IPS-20b (cell line): ENCODE data around the gene GPR15LG.
A peak's percentile ranks its signal among the peaks of the same experiment; 100 is the strongest.

Source experiments
- H3K27ac ChIP-seq: one replicate; pipeline ENCODE4 v1.5.1; 2013; ENCODE audit warnings: low read length
- H3K27me3 ChIP-seq: 2 replicates; pipeline ENCODE4 v1.6.1; 2013; ENCODE audit warnings: mild to moderate bottlenecking, low read length, inconsistent platforms; ENCODE audit not compliant: insufficient read depth
- H3K36me3 ChIP-seq: 2 replicates; pipeline ENCODE4 v1.6.1; 2013; ENCODE audit warnings: low read depth, mild to moderate bottlenecking, inconsistent platforms, low read length, moderate library complexity; ENCODE audit not compliant: insufficient read depth
- H3K4me1 ChIP-seq: 2 replicates; pipeline ENCODE4 v1.6.1; 2013; ENCODE audit warnings: mild to moderate bottlenecking, control low read depth, inconsistent platforms, low read length, moderate library complexity; ENCODE audit not compliant: insufficient read depth
- H3K4me3 ChIP-seq: 2 replicates; pipeline ENCODE4 v1.5.1; 2013; ENCODE audit warnings: mild to moderate bottlenecking, low read length, inconsistent platforms
- H3K9ac ChIP-seq: 2 replicates; pipeline ENCODE4 v1.6.1; 2013; ENCODE audit warnings: low read depth, mild to moderate bottlenecking, inconsistent platforms, low read length, moderate library complexity
- H3K9me3 ChIP-seq: 2 replicates; pipeline ENCODE4 v1.6.1; 2013; ENCODE audit warnings: mild to moderate bottlenecking, low read depth, low read length, inconsistent platforms; ENCODE audit not compliant: insufficient read depth

The GPR15LG gene

DNA sequence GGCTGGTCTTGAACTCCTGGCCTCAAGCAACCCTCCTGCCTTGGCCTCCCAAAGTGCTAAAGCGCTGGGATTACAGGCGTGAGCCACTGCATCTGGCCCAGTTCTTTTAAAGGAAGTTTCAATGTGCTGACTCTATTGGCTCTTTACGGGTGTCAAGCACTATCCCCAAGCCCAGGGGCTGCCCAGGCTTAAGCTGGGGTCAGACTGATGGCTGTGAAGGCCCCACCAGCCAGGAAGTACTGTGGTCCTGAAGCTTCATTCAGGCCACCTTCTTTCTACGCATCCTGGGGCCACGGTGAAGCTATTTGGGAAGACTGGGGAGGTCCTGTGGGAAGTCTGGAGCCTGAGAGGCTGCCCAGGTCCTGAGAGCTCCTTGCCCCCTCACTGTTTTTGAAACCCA, 8.0 kb downstream of the GPR15LG start:
- H3K9ac ChIP-seq: no peak overlapping the region

DNA sequence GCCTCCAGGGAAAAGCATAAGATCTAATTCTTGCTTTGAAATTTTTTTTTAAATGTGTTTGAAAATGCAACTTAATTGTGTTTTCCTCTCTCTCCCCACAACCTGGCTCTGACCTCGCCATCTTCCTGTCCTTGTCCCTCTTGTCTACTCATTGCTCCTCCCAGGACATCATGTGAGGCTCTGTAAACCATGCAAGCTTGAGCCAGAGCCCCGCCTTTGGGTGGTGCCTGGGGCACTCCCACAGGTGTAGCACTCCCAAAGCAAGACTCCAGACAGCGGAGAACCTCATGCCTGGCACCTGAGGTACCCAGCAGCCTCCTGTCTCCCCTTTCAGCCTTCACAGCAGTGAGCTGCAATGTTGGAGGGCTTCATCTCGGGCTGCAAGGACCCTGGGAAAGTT, 10.9 kb downstream of the GPR15LG start:
- Histone ChIP-seq H3K4me1 (peaks cover under 1% of the 10 kb centered on the region; the same call in 1 of the 2 replicates), H3K27ac (no peak overlapping the region), H3K9me3 (no peaks in the 10 kb centered on the region; the same call in 1 of the 2 replicates), H3K36me3 (no peaks in the 10 kb centered on the region), H3K4me3 (no peak overlapping the region), H3K27me3 (no peaks in the 10 kb centered on the region), H3K9ac (no peak overlapping the region)

More for the DNA sequence above, 8.0 kb downstream of the GPR15LG start:
- H3K9me3 ChIP-seq: no peaks in the 10 kb centered on the region; the same call in 1 of the 2 replicates
- H3K27ac ChIP-seq: no peak overlapping the region
- no peaks in the 10 kb centered on the region for H3K36me3 ChIP-seq
- H3K4me1 ChIP-seq: peaks cover 5% of the 10 kb centered on the region; the same call in 1 of the 2 replicates
- H3K4me3 ChIP-seq: no peak overlapping the region
- no peaks in the 10 kb centered on the region for H3K27me3 ChIP-seq

DNA sequence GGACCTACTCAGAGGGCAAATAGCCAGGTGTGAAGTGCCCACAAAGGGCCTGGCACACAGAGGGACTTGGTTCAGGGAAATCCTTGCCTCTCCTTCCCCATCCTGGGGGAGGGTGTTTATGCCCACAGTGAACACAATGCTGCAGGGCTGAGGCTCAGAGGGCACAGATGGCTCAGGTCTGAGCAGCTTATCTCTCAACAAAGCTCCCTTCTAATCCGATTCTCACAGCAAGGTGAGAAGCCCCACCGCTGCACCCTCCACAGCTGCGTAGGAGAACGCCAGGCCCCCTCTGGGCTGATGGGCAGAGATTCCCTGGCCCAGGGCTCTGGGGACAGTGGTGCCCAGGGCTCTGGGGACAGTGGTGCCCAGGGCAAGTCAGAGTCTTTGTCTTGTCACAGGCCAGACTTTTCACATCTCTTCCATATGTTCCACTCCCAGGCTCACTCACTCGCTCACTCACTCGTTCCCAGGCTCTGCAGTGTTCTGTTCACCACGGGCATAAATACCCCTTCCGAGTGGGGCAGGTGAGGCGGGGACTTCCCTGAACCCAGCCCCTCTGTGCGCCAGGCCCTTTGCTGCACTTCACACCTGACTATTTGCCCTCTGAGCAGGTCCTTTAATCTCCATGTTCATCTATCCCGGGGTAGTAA, 12.1 kb downstream of the GPR15LG start:
- Histone ChIP-seq H3K27ac (no peak overlapping the region), H3K4me1 (no peaks in the 10 kb centered on the region), H3K9me3 (no peaks in the 10 kb centered on the region; the same call in 1 of the 2 replicates), H3K9ac (no peak overlapping the region), H3K27me3 (no peaks in the 10 kb centered on the region), H3K36me3 (no peaks in the 10 kb centered on the region), H3K4me3 (no peak overlapping the region)

DNA sequence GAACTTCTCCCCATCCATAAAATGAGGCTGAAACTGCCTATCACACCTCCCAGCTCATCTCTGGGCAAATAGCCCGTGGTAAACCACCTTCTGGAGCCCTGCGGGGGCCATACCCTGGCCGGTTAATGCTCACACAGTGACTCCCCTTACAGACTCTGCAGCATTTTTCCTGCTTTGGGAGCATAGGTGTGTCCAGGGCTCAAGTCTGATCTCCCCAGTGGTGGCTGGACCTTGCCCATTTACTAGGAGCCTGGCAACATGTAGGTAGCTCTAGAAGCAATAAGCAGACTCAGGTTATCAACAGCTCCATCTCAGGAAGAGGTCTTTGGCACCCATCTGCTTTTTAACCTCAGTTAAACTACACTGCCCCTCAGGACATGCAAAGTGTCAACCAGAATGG, 15.2 kb downstream of the GPR15LG start:
- H3K4me3 ChIP-seq: no peak overlapping the region
- no peaks in the 10 kb centered on the region for H3K4me1 ChIP-seq
- H3K36me3 ChIP-seq: no peaks in the 10 kb centered on the region
- no peak overlapping the region for H3K9ac ChIP-seq
- H3K9me3 ChIP-seq: no peaks in the 10 kb centered on the region
- peaks cover 25% of the 10 kb centered on the region for H3K27me3 ChIP-seq
- no peak overlapping the region for H3K27ac ChIP-seq

DNA sequence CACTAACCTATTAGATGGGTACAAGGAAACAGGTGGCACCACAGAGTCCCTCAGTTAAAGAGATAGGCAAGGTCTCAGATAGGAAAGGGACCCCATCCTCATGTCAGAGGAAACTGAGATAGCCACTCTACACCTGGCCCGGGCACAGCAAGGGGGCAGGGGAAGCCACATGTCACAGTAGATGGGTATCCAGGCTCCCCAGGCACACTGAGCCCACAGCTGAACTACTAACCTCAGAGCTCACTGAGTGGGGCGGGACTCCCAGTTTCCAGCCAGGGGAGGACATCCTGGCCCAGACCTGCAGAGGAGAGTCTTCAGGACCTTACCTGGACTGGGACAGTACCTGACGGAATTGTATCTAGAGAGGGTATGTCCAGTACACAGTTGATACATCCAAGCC, 17.0 kb downstream of the GPR15LG start:
- H3K9ac ChIP-seq: no peak overlapping the region
- H3K4me1 ChIP-seq: no peaks in the 10 kb centered on the region
- peaks cover 43% of the 10 kb centered on the region for H3K27me3 ChIP-seq
- no peak overlapping the region for H3K27ac ChIP-seq
- no peak overlapping the region for H3K4me3 ChIP-seq
- no peaks in the 10 kb centered on the region for H3K36me3 ChIP-seq
- H3K9me3 ChIP-seq: no peaks in the 10 kb centered on the region

DNA sequence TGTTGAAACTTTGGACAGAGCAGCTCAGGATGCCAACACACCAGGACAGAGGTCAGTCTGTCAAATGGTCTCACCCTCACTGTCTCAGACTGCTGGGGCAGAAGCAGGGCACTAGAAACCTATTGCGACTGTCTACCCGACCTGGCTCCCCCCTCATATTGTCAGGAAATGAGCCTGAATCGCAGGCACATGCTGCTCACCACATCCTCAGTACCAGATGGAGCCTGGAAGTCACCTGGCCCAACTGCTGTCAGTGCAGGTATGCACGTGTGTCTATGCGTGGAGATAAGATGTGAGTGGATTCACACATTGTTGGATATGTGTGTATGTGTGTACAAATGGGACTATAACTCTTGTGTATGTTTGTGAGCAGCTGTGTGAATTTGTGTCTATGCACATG, 17.5 kb downstream of the GPR15LG start:
- Histone ChIP-seq H3K9me3 (no peaks in the 10 kb centered on the region), H3K36me3 (no peaks in the 10 kb centered on the region), H3K4me3 (no peak overlapping the region), H3K4me1 (no peaks in the 10 kb centered on the region), H3K9ac (no peak overlapping the region), H3K27me3 (peaks cover 48% of the 10 kb centered on the region), H3K27ac (no peak overlapping the region)

DNA sequence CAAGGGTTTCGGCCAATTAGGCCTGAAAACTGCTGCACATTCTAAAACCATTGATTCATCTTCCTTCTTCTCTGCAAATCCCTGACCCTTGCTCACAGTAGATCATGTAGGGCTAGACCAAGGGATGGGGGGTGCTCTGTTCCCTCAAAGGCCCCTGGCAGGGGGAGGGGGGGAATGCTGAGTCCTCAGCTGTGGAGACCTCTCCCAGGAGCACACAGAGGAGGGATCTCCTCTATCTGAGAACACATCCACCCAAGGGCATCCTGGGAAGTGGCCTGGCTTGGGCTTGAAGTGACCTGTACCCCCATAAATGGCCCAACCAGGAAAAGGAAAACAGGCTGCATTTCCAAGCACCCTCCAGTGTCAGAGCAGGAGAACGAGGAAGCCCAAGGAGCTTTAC, 19.7 kb downstream of the GPR15LG start:
- Histone ChIP-seq H3K9ac (no peak overlapping the region), H3K27ac (no peak overlapping the region), H3K36me3 (no peaks in the 10 kb centered on the region), H3K4me3 (no peak overlapping the region), H3K4me1 (no peaks in the 10 kb centered on the region), H3K27me3 (peaks cover 70% of the 10 kb centered on the region), H3K9me3 (no peaks in the 10 kb centered on the region)

DNA sequence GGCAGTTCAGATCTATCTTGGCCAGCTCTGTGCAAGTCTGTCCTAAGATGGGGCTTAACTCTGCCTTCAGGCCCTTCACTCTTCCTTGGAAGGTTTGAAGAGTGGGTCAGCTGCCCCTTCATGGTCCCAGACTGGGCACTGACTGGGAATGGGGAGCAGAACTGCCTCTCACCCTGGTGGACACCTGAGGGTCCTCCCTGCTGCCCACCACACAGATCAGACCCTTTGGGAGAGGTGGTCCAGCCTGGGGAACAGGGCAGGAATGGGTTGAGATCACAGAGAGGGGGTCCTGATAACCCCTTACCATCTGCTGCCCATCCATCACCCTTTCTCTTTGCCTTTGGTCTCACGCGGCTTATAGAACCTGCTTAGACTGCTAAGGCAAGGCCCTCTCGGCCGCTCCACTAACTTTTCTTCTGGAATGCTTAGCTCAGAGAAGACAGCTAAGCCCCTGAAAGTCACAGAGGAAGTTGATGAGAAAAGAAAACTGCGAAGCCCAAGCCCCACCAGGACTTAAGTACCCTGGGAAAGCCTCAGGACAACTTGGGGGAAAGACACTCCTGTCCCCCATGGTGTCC, 20.3 kb downstream of the GPR15LG start:
- no peaks in the 10 kb centered on the region for H3K4me1 ChIP-seq
- H3K9me3 ChIP-seq: no peaks in the 10 kb centered on the region
- no peaks in the 10 kb centered on the region for H3K36me3 ChIP-seq
- H3K27me3 ChIP-seq: peaks cover 73% of the 10 kb centered on the region
- H3K27ac ChIP-seq: no peak overlapping the region
- peak overlapping the region; percentile 78 for H3K4me3 ChIP-seq
- no peak overlapping the region for H3K9ac ChIP-seq

DNA sequence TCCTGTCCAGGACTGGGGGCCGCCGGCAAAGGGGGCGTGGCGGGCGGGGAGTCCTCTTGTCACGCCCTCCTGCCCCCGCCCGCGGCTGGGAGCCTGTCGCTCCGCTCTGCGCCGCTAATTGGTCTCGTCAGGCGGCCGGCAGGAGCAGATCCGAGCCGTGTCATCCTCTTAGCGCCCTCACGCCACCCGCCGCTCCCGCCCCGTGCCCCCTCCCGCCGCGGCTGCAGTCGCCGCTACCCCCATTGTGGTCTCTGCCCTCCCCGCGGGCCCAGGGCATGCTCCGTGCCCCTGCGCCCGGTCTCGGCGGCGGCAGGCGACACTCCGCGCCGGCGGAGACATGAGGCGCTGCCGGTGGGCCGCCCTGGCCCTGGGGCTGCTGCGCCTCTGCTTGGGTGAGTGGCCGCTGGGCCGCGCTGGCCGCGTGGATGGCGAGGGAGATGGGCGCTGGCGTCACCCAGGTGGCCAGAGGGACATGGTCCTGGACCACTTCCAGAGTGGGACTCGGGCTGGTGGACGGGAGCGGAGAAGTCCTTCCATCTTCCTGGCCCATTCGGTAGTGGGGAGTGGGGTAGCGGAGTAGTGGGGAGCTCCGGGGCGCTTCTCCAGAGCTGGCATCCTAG, 20.9 kb downstream of the GPR15LG start, which contains the start of gene CDHR1:
CDHR1 (plus strand) TSS at position 114 of the 620 bp plus-strand sequence; CDS start at position 338, 224 bp downstream.
- no peak within 1 kb of the TSS for H3K27ac ChIP-seq
- H3K36me3 ChIP-seq: no peaks in the 10 kb centered on the region
- peak within 1 kb of the TSS; percentile 78 for H3K4me3 ChIP-seq
- peaks cover 73% of the 10 kb centered on the region for H3K27me3 ChIP-seq
- H3K9me3 ChIP-seq: no peaks in the 10 kb centered on the region
- no peaks in the 10 kb centered on the region for H3K4me1 ChIP-seq
- no peak within 1 kb of the TSS for H3K9ac ChIP-seq

DNA sequence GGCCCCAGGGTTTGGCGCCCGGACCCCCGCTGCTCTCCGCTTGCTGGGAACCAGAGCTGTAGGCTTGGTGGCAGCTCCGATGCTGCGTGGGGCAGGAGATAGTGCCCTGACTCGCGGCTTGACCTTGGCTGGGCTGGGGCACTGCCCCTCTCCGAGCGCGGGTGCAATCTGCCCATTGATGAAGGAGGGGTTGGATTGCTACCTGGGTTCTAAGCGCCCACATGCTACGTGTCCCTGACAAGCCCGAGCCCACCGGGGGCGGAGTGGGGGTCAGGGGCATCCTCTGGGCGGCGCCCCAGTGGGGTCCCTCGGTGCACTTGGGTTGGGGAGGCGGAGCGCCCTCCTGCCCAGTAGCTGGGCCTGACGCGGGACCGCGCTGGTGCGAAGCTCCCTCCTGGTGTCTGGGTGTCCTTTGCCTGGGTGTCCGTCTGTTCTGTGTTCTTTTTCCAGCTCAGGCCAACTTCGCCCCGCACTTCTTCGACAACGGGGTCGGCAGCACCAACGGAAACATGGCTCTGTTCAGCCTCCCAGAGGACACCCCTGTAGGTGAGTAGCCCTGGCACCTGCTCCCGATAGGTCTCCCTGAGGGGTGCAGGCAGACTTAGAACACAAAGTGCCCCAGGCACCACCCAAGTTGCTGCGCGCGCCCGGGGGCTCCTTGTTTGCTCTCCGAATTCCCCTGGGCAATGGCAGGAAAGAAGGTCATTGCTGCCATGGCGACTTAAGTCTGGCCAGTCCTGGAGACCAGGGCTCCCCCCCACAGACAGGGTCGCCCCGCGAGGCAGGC, 21.6 kb downstream of the GPR15LG start:
- Histone ChIP-seq H3K4me3 (peak overlapping the region; percentile 78), H3K27ac (no peak overlapping the region)

DNA sequence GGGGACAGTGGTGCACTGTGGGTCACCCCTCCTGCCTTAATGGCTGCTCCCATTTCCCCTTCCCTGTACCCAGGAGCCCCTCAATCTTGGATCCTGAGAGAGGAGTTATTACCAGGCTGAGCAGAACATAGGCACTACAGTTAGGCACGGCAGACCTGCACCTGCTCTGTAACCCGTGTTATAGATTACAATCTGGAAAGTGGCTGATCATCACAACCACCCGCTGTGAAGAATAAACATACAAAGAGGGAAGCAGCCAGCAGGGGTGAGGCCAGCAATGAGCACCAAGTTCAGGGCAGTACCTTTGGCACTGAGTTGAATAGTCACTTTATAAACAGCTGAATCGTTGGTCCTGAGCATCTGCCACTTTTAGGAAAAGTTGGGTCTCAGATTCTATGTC, 22.5 kb downstream of the GPR15LG start:
- no peaks in the 10 kb centered on the region for H3K4me1 ChIP-seq
- H3K27ac ChIP-seq: no peak overlapping the region
- no peaks in the 10 kb centered on the region for H3K36me3 ChIP-seq
- H3K9me3 ChIP-seq: no peaks in the 10 kb centered on the region
- H3K4me3 ChIP-seq: no peak overlapping the region
- H3K9ac ChIP-seq: no peak overlapping the region
- H3K27me3 ChIP-seq: peaks cover 71% of the 10 kb centered on the region

More for the DNA sequence above, 21.6 kb downstream of the GPR15LG start:
- H3K27me3 ChIP-seq: peaks cover 73% of the 10 kb centered on the region
- H3K9me3 ChIP-seq: no peaks in the 10 kb centered on the region
- H3K4me1 ChIP-seq: no peaks in the 10 kb centered on the region
- H3K36me3 ChIP-seq: no peaks in the 10 kb centered on the region
- no peak overlapping the region for H3K9ac ChIP-seq
